ENCODE measurements around the gene SFSWAP.

- TF ChIP-seq POLR2AphosphoS5 (IDR thresholded peaks at IDR 0.05; ENCODE audit: low read depth, low read length) = no peak
- TF ChIP-seq REST (IDR thresholded peaks at IDR 0.05; ENCODE audit: insufficient read depth in 1 of 2, low read depth in 2 of 2, low read length in 2 of 2) = no peak
- TF ChIP-seq TAF1 (IDR thresholded peaks at IDR 0.05; ENCODE audit: borderline replicate concordance, insufficient read depth, low read length) = no peak
Observed at GRCh38 chr12:131754184-131754583, 43.3 kb downstream of the SFSWAP start.
